Fibroblast of skin of left biceps (primary cell): ENCODE measurements around the gene CABP5.

Experiments used
- DNase-seq, 2 experiments: peaks; one replicate each; pipeline ENCODE4 v3.0.0-alpha.2; 2013; ENCODE audit warnings: low read depth in 2 of 2

Gene CABP5

GRCh38 chr19:48030073-48030472, 13.8 kb downstream of the CABP5 start:
- DNase-seq: no peak

- DNase-seq: no peak
These were observed 14.4 kb downstream of the CABP5 start for GRCh38 chr19:48029431-48029830.

- DNase-seq: no peak
These were observed 18.4 kb downstream of the CABP5 start for GRCh38 chr19:48025480-48025879.

- no peak for DNase-seq
These were observed 20.4 kb downstream of the CABP5 start for GRCh38 chr19:48023518-48023917.

GRCh38 chr19:48023011-48023410, 20.9 kb downstream of the CABP5 start:
- DNase-seq: no peak

GRCh38 chr19:48020686-48021085, 23.2 kb downstream of the CABP5 start:
- DNase-seq: no peak

- DNase-seq: no peak
These were observed 32.7 kb downstream of the CABP5 start for GRCh38 chr19:48010932-48011758.

GRCh38 chr19:48006762-48007161, 37.1 kb downstream of the CABP5 start:
- DNase-seq: no peak

GRCh38 chr19:48004236-48004635, 39.6 kb downstream of the CABP5 start:
- no peak for DNase-seq

GRCh38 chr19:48000846-48001245, 43.0 kb downstream of the CABP5 start:
- no peak for DNase-seq

GRCh38 chr19:47998800-47999199, 45.1 kb downstream of the CABP5 start:
- no peak for DNase-seq

GRCh38 chr19:47996230-47996727, 47.6 kb downstream of the CABP5 start:
- no peak for DNase-seq

GRCh38 chr19:47994209-47994802, 49.6 kb downstream of the CABP5 start, which contains the start of gene ELSPBP1:
Gene ELSPBP1 (plus strand): TSS chr19:47994632. CDS start chr19:48008668, 14,036 bp downstream.
- no peak for DNase-seq

GRCh38 chr19:47992070-47992469, 51.8 kb downstream of the CABP5 start, which contains the start of gene BSPH1:
Gene BSPH1 (minus strand): TSS chr19:47992170. CDS start chr19:47992081, 89 bp downstream.
- DNase-seq: no peak

GRCh38 chr19:47991191-47991808, 52.6 kb downstream of the CABP5 start:
- DNase-seq: no peak
